NK-92 (cell line): ENCODE results near the gene CPM.
"Not testable (repeated sequence)": the region's sequence is repeated elsewhere in the genome, so short reads cannot be mapped to it uniquely, and the experiment has no call there.

Experiments
- DNase-seq: peaks from one replicate; lab custom pipeline; 2025; ENCODE audit not compliant: unreplicated experiment; lab: John Stamatoyannopoulos, UW

CPM gene

GRCh38 chr12:68831751-68832503, 101.0 kb downstream of the CPM start:
- DNase-seq, result no peak

- DNase-seq, result no peak
These were observed 101.7 kb downstream of the CPM start for GRCh38 chr12:68831272-68831671.

GRCh38 chr12:68828672-68829068, 104.3 kb downstream of the CPM start:
- no peak for DNase-seq

GRCh38 chr12:68827895-68828671, 104.9 kb downstream of the CPM start:
- no peak for DNase-seq

GRCh38 chr12:68825569-68826217, 107.3 kb downstream of the CPM start:
- DNase-seq, result no peak

GRCh38 chr12:68824597-68825250, 108.2 kb downstream of the CPM start:
- DNase-seq, result no peak

- no peak for DNase-seq
These were observed 108.8 kb downstream of the CPM start for GRCh38 chr12:68824131-68824530.

GRCh38 chr12:68823696-68824095, 109.3 kb downstream of the CPM start:
- no peak for DNase-seq

- no peak for DNase-seq
These were observed 111.4 kb downstream of the CPM start for GRCh38 chr12:68821357-68822188.

- DNase-seq, result not testable (repeated sequence)
These were observed 113.5 kb downstream of the CPM start for GRCh38 chr12:68819481-68819880.

- DNase-seq, result no peak
These were observed 116.8 kb downstream of the CPM start for GRCh38 chr12:68815928-68816800.

- no peak for DNase-seq
These were observed 117.6 kb downstream of the CPM start for GRCh38 chr12:68815232-68815927.

GRCh38 chr12:68814490-68815231, 118.3 kb downstream of the CPM start:
- no peak for DNase-seq

- no peak for DNase-seq
These were observed 119.8 kb downstream of the CPM start for GRCh38 chr12:68813242-68813593.

- DNase-seq, result no peak
These were observed 120.3 kb downstream of the CPM start for GRCh38 chr12:68812553-68813241.

- not testable (repeated sequence) for DNase-seq
These were observed 121.4 kb downstream of the CPM start for GRCh38 chr12:68811573-68811972.

GRCh38 chr12:68810027-68810389, 123.0 kb downstream of the CPM start:
- not testable (repeated sequence) for DNase-seq
